Measurements from ENCODE around the gene LRRC59. TPM values are rescaled to one million over a fixed set of nuclear protein-coding genes. Genes with fewer than 3 reads are reported as not detected.
A peak's percentile ranks its signal among the peaks of the same experiment; 100 is the strongest.
"Not testable (repeated sequence)": the region's sequence is repeated elsewhere in the genome, so short reads cannot be mapped to it uniquely, and the experiment has no call there.

The LRRC59 gene
- total and polyA plus RNA-seq, 7 donors, result 32.4 to 116 (median 38.8) TPM

DNA sequence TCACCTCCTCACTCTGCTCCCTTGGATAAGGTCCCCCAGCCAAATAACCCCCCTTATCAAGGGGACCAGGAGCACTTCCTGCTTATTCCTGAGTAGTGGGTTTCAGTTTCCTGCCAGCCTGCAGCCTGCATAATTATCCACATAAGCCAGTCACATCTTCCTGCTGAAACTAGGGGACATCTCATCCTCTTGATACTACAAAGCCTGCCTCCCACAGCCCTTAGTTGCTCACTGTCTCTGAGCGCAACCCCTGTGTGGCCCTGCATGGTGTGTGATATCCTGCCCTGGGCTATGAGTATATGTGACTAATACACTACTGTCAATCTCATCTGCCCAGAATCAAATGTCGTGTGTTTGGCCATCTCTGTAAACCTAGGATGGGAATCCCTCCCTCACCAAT, 59.4 kb downstream of the LRRC59 start:
- intact Hi-C loops (cut with DNase I), result no loop called here
- 78 to 91% methylated on average over 2 of the region's 2 CpGs for WGBS, 2 donors
- no peak overlapping the region for H3K27ac ChIP-seq
- H3K36me3 ChIP-seq, result no peaks in the 10 kb centered on the region
- DNase-seq, result peak; percentile 14
- TF ChIP-seq POLR2A (IDR thresholded peaks at IDR 0.05) (no peak), POLR2AphosphoS5 (IDR thresholded peaks at IDR 0.05) (no peak), EP300 (IDR thresholded peaks at IDR 0.05) (no peak)
- TF ChIP-seq, protein P1, sequence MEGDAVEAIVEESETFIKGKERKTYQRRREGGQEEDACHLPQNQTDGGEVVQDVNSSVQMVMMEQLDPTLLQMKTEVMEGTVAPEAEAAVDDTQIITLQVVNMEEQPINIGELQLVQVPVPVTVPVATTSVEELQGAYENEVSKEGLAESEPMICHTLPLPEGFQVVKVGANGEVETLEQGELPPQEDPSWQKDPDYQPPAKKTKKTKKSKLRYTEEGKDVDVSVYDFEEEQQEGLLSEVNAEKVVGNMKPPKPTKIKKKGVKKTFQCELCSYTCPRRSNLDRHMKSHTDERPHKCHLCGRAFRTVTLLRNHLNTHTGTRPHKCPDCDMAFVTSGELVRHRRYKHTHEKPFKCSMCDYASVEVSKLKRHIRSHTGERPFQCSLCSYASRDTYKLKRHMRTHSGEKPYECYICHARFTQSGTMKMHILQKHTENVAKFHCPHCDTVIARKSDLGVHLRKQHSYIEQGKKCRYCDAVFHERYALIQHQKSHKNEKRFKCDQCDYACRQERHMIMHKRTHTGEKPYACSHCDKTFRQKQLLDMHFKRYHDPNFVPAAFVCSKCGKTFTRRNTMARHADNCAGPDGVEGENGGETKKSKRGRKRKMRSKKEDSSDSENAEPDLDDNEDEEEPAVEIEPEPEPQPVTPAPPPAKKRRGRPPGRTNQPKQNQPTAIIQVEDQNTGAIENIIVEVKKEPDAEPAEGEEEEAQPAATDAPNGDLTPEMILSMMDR (IDR thresholded peaks at IDR 0.05), result no peak
- no peaks in the 10 kb centered on the region for H3K27me3 ChIP-seq
- H3K4me3 ChIP-seq, result no peak overlapping the region
- H3K9me3 ChIP-seq, result no peaks in the 10 kb centered on the region
- no peaks in the 10 kb centered on the region for H3K4me1 ChIP-seq

GRCh38 chr17:50333291-50334057, 63.8 kb downstream of the LRRC59 start:
- H3K4me1 ChIP-seq; H3K27me3 ChIP-seq; H3K36me3 ChIP-seq; H3K4me3 ChIP-seq; H3K9me3 ChIP-seq; DNase-seq; intact Hi-C loops (cut with DNase I); H3K27ac ChIP-seq: not testable (repeated sequence)
- WGBS, 2 donors, result 54 to 70% methylated on average over 14 of the region's 14 CpGs

DNA sequence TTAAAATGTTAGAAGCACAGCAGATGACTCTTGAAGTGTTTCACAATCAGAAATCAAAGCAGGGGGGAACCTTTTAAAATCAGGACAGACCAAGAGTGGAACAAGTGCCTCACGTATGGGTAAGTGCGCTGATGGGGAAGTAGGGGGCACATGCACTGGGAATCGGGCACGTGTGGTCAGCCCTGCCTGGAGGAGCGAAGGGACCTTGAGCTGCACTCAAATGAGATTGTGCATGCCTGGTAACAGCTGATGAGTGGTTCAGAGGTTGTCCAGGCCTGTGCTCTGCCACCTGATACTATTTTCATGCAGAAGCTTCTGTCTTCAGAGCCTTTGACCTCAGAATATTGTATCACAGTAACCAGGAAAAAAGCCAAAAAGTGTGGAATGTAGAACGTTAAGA, 65.1 kb downstream of the LRRC59 start:
- Histone ChIP-seq H3K4me1 (no peaks in the 10 kb centered on the region), H3K36me3 (no peaks in the 10 kb centered on the region), H3K9me3 (no peaks in the 10 kb centered on the region), H3K4me3 (no peak overlapping the region), H3K27me3 (no peaks in the 10 kb centered on the region), H3K27ac (no peak overlapping the region)
- intact Hi-C loops (cut with DNase I), result no loop called here
- WGBS, 2 donors, result 77 to 78% methylated on average over 6 of the region's 6 CpGs
- DNase-seq, result no peak
- no peak for TF ChIP-seq POLR2A (IDR thresholded peaks at IDR 0.05)
- no peak for TF ChIP-seq EP300 (IDR thresholded peaks at IDR 0.05)
- no peak for TF ChIP-seq POLR2AphosphoS5 (IDR thresholded peaks at IDR 0.05)
- TF ChIP-seq, protein P1 (IDR thresholded peaks at IDR 0.05), result no peak

Small RNA genes within 50 kb of the gene (small RNA-seq; reads per million reads assigned to genes)
- 0 reads per million in 3 donors for gene RF00019

Other genes starting within 250 kb of the LRRC59 start
- 10 to 100 TPM; 15.3 to 18.8 (median 16.8) TPM for gene PPP1R9B, start 246.8 kb downstream of the LRRC59 start, total RNA-seq
- gene PPP1R9B, start 246.8 kb downstream of the LRRC59 start, polyA plus RNA-seq, result 10 to 100 TPM in 2 of 3 donors, 1 to 10 TPM in 1; 9.0 to 38.7 (median 10.9) TPM
- 10 to 100 TPM; 27.3 to 80.1 (median 56.1) TPM for gene SGCA, start 231.5 kb downstream of the LRRC59 start, total RNA-seq
- gene SGCA, start 231.5 kb downstream of the LRRC59 start, polyA plus RNA-seq, result 1 to 10 TPM; 2.5 to 7.2 (median 4.6) TPM
- gene COL1A1, start 195.9 kb downstream of the LRRC59 start, total RNA-seq, result 100 to 1,000 TPM in 1 of 4 donors, 10 to 100 TPM in 3; 43.6 to 459 (median 71.4) TPM
- gene COL1A1, start 195.9 kb downstream of the LRRC59 start, polyA plus RNA-seq, result 10 to 100 TPM in 2 of 3 donors, 1 to 10 TPM in 1; 7.8 to 96.7 (median 10.2) TPM
- not detected for gene TMEM92, start 123.1 kb downstream of the LRRC59 start, total RNA-seq
- 1 to 10 TPM; 2.5 to 9.7 (median 3.6) TPM for gene TMEM92, start 123.1 kb downstream of the LRRC59 start, polyA plus RNA-seq
- 10 to 100 TPM; 16.2 to 27.4 (median 18.3) TPM for gene XYLT2, start 51.4 kb downstream of the LRRC59 start, total RNA-seq
- gene XYLT2, start 51.4 kb downstream of the LRRC59 start, polyA plus RNA-seq, result 10 to 100 TPM in 1 of 3 donors, 1 to 10 TPM in 2; 1.8 to 14.5 (median 2.5) TPM
- gene MRPL27, start 24.3 kb downstream of the LRRC59 start, total RNA-seq, result 10 to 100 TPM; 64.0 to 94.6 (median 75.6) TPM
- gene MRPL27, start 24.3 kb downstream of the LRRC59 start, polyA plus RNA-seq, result 100 to 1,000 TPM; 151 to 234 (median 220) TPM
- gene EME1, start 24.3 kb downstream of the LRRC59 start, total RNA-seq, result under 1 TPM in 1 of 4 donors, not detected in 3; 0.36 TPM
- 1 to 10 TPM in 2 of 3 donors, not detected in 1; 1.2 to 3.5 TPM for gene EME1, start 24.3 kb downstream of the LRRC59 start, polyA plus RNA-seq
- 10 to 100 TPM in 2 of 4 donors, 1 to 10 TPM in 2; 8.2 to 28.5 (median 11.0) TPM for gene ACSF2, start 28.7 kb upstream of the LRRC59 start, total RNA-seq
- gene ACSF2, start 28.7 kb upstream of the LRRC59 start, polyA plus RNA-seq, result 10 to 100 TPM; 49.9 to 61.7 (median 54.3) TPM
- gene CHAD, start 71.4 kb upstream of the LRRC59 start, total RNA-seq, result not detected
- 1 to 10 TPM; 3.7 to 7.2 (median 4.4) TPM for gene CHAD, start 71.4 kb upstream of the LRRC59 start, polyA plus RNA-seq
- gene RSAD1, start 81.3 kb upstream of the LRRC59 start, total RNA-seq, result 10 to 100 TPM; 18.6 to 27.4 (median 22.7) TPM
- gene RSAD1, start 81.3 kb upstream of the LRRC59 start, polyA plus RNA-seq, result 10 to 100 TPM; 22.4 to 33.6 (median 25.2) TPM
- 1 to 10 TPM in 3 of 4 donors, under 1 TPM in 1; 0.36 to 2.5 (median 1.7) TPM for gene MYCBPAP, start 110.9 kb upstream of the LRRC59 start, total RNA-seq
- gene MYCBPAP, start 110.9 kb upstream of the LRRC59 start, polyA plus RNA-seq, result 1 to 10 TPM in 1 of 3 donors, under 1 TPM in 1, not detected in 1; 0.23 to 2.1 TPM
- gene EPN3, start 135.2 kb upstream of the LRRC59 start, total RNA-seq, result not detected
- 10 to 100 TPM; 23.4 to 31.7 (median 29.5) TPM for gene EPN3, start 135.2 kb upstream of the LRRC59 start, polyA plus RNA-seq
- 10 to 100 TPM; 40.8 to 81.7 (median 58.6) TPM for gene SPATA20, start 149.7 kb upstream of the LRRC59 start, total RNA-seq
- gene SPATA20, start 149.7 kb upstream of the LRRC59 start, polyA plus RNA-seq, result 10 to 100 TPM; 24.0 to 45.1 (median 40.6) TPM
- gene CACNA1G, start 163.2 kb upstream of the LRRC59 start, total RNA-seq, result 1 to 10 TPM in 1 of 4 donors, under 1 TPM in 3; 0.33 to 1.4 (median 0.59) TPM
- under 1 TPM in 2 of 3 donors, not detected in 1; under 0.01 to 0.20 TPM for gene CACNA1G, start 163.2 kb upstream of the LRRC59 start, polyA plus RNA-seq
- gene ABCC3, start 237.4 kb upstream of the LRRC59 start, total RNA-seq, result 1 to 10 TPM in 3 of 4 donors, under 1 TPM in 1; 0.71 to 2.6 (median 1.8) TPM
- gene ABCC3, start 237.4 kb upstream of the LRRC59 start, polyA plus RNA-seq, result 10 to 100 TPM; 11.4 to 94.1 (median 12.3) TPM

Data from sigmoid colon (tissue), 7 donors.